Prostate gland (tissue), 2 donors: ENCODE data around the gene SPX. TPM values are rescaled to one million over a fixed set of nuclear protein-coding genes. Genes with fewer than 3 reads are reported as not detected.

Source experiments
- DNase-seq: peaks from one replicate; pipeline ENCODE4 v3.0.0-alpha.2; 2019; ENCODE audit warnings: low spot score
- H3K27ac ChIP-seq, 2 donors: fragments of 200-600 bp; sonication (generic); 2 replicates each; pipeline ENCODE4 v1.5.1; 2017 to 2019
- H3K27me3 ChIP-seq: fragments of 200-600 bp; sonication (generic); replicated peaks from 2 replicates; pipeline ENCODE4 v1.5.1; 2019; ENCODE audit not compliant: insufficient read depth
- H3K36me3 ChIP-seq, 2 donors: fragments of 200-600 bp; sonication (generic); 1 replicate in 1 of 2; 2 replicates in 1 of 2; pipeline versions ENCODE4 v1.5.1 to v1.8.1; 2017 to 2019
- H3K4me1 ChIP-seq: fragments of 200-600 bp; sonication (generic); replicated peaks from 2 replicates; pipeline ENCODE4 v1.5.1; 2019
- H3K4me3 ChIP-seq, 2 donors: fragments of 200-600 bp; sonication (generic); 2 replicates each; pipeline ENCODE4 v1.5.1; 2017 to 2019
- H3K9me3 ChIP-seq: fragments of 200-600 bp; sonication (generic); 2 replicates; pipeline ENCODE4 v1.5.1; 2017
- POLR2A ChIP-seq: fragments of 450-650 bp; IDR thresholded peaks from one replicate; pipeline ENCODE4 v1.6.1; 2016; ENCODE audit warnings: antibody characterized with exemption, mild to moderate bottlenecking
- POLR2AphosphoS5 ChIP-seq: sonication (generic); formaldehyde crosslinking; IDR thresholded peaks from one replicate; pipeline ENCODE4 v1.6.1; 2017; ENCODE audit warnings: antibody characterized with exemption
- WGBS: methylation state at CpG from one replicate; pipeline ENCODE4 v1.1.5; 2018; 5-methylcytosine and 5-hydroxymethylcytosine counted together
- intact Hi-C: fragments of 100-400 bp; cut with DNase I; formaldehyde crosslinking; loops from one replicate; pipeline ENCODE4 v1.14.2; 2022
- total RNA-seq, 2 donors: library from RNA; depleted of rRNA; stranded (reverse); fragments of >200 nt; gene quantifications; one replicate each; pipeline ENCODE4 v1.1.0, GENCODE V29; 2016
- TF ChIP-seq, protein P1 (sequence below), 4 experiments: fragments of 200-600 bp in 2 of 4; fragments of 450-650 bp in 2 of 4; sonication (generic) in 2 of 4; IDR thresholded peaks; 1 replicate in 3 of 4; 2 replicates in 1 of 4; pipeline ENCODE4 v1.5.1; 2016 to 2019; ENCODE audit warnings: antibody characterized with exemption in 4 of 4, mild to moderate bottlenecking in 2 of 4, moderate library complexity in 2 of 4

SPX gene
- total RNA-seq, 2 donors from 2014 or later = 0.51 TPM; not detected in 1

DNA sequence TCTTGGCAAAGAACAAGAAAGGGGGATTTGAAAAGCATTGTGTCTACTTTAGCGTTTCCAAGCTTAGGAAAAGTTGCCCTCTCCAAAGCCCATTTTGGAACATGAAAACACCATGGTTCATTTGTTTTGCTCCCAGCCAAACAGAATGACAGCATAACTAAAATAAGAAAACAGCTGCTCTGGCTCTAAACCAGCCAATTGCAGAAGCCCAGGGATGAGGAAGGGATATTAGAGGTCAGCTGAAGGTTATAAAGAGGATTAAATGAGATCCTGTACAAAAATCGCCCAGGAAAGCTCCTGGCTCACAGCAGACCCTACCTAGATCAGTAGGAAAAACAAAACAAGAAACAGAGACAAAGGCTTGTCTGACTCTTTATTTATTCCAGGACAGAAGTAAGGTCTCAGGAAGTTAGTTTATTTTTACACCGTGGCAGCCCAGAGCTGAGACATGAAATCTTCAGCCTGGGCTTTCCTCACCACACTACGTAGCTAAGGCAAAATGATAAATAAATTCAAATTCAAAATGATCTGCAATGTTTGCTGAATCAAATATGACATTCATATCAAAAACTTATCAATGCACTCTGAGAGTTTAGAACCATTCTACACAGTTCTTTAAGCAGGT, 25.9 kb downstream of the SPX start:
- Histone ChIP-seq H3K36me3 (no peaks in the 10 kb centered on the region), H3K9me3 (no peaks in the 10 kb centered on the region), H3K27ac (no peak overlapping the region), H3K27me3 (no peaks in the 10 kb centered on the region), H3K4me3 (no peak overlapping the region), H3K4me1 (no peaks in the 10 kb centered on the region)
- 47% methylated on average over 4 of the region's 4 CpGs for WGBS
- DNase-seq = no peak
- intact Hi-C loops = no loop called here
- TF ChIP-seq, protein P1, sequence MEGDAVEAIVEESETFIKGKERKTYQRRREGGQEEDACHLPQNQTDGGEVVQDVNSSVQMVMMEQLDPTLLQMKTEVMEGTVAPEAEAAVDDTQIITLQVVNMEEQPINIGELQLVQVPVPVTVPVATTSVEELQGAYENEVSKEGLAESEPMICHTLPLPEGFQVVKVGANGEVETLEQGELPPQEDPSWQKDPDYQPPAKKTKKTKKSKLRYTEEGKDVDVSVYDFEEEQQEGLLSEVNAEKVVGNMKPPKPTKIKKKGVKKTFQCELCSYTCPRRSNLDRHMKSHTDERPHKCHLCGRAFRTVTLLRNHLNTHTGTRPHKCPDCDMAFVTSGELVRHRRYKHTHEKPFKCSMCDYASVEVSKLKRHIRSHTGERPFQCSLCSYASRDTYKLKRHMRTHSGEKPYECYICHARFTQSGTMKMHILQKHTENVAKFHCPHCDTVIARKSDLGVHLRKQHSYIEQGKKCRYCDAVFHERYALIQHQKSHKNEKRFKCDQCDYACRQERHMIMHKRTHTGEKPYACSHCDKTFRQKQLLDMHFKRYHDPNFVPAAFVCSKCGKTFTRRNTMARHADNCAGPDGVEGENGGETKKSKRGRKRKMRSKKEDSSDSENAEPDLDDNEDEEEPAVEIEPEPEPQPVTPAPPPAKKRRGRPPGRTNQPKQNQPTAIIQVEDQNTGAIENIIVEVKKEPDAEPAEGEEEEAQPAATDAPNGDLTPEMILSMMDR (IDR thresholded peaks at IDR 0.05) = no peak
- no peak for TF ChIP-seq POLR2AphosphoS5
- TF ChIP-seq POLR2A = no peak

DNA sequence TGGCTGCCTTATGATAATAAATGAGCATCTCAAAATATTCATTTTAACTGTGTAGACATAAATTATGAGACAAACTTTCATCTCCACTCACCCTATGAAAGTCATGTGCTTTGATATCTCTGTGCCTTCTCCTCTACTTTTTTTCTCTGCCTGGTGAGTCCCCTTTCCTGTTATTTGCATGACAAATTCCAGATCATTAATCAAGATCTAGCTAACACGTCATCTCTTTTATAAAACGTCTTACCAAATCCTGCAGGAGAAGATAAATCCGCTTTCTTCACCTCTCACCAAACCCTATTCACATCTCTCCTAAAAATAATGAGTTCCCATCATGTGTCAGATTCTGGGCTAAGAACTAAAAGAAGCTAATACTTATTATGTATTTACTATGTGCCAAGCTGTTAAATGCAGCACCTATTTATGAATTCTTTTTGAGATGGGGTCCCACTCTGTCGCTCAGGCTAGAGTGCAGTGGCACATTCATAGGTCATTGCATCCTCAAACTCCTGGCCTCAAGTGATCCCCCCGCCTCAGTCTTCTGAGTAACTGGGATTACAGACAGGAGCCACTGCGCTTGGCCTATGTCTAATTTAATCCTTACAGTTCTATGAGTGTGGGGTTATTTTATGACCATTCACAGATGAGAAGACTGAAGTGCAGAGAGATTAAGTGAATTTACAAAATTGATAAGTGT, 26.7 kb downstream of the SPX start:
- no peaks in the 10 kb centered on the region for H3K36me3 ChIP-seq
- H3K4me3 ChIP-seq = no peak overlapping the region
- intact Hi-C loops = no loop called here
- H3K27me3 ChIP-seq = no peaks in the 10 kb centered on the region
- 61% methylated on average over 6 of the region's 6 CpGs for WGBS
- DNase-seq = no peak
- H3K4me1 ChIP-seq = no peaks in the 10 kb centered on the region
- no peak overlapping the region for H3K27ac ChIP-seq
- H3K9me3 ChIP-seq = no peaks in the 10 kb centered on the region
- TF ChIP-seq, protein P1 (IDR thresholded peaks at IDR 0.05) = no peak
- TF ChIP-seq POLR2AphosphoS5 (no peak), POLR2A (no peak)

DNA sequence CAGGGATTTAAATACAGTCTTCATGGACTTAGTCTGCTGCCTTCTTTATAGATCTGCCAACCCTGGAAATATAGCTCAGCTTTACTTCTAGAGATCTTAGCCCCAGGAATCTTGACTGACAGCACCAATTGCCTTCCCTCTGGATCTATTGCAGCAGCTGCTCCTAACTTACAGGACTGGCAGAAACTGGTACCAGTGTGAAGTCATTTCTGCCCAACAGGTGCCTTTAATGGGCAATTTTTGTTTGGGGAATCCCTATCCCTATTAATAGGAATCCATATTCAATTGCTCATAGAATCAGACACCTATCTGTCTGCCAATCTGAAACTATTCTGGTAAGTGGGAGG, 27.2 kb downstream of the SPX start:
- Histone ChIP-seq H3K36me3 (no peaks in the 10 kb centered on the region), H3K9me3 (no peaks in the 10 kb centered on the region), H3K27me3 (no peaks in the 10 kb centered on the region), H3K27ac (no peak overlapping the region), H3K4me1 (no peaks in the 10 kb centered on the region), H3K4me3 (no peak overlapping the region)
- intact Hi-C loops = no loop called here
- TF ChIP-seq, protein P1 (IDR thresholded peaks at IDR 0.05) = no peak
- no peak for TF ChIP-seq POLR2A
- no peak for TF ChIP-seq POLR2AphosphoS5
- DNase-seq = no peak

DNA sequence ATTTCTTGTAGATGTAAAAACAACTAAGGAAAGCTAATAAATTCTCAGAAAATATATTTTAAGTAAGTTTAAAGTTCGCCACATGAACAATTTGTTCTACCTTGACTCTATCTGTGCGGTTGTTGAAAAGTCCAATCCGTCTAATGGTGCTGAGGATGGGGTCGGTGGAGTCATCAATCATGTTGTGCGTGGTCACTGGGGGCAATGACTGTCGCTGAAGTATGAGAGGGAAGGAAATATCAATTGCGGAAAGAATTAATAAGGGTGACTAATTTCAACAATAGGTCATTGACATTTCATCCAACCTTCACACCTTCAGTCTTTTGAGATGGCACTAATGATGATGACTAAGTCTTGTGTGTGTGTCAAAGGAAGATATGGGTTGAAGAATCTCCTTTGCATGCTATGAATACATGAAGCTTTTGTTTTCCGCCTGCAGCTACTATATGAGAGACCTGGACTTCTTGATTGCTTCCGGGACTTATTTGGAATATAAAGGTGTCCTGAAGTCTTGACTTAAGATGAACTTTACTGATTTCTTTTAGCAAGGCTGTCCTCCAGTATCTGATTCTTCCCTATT, 32.1 kb downstream of the SPX start:
- TF ChIP-seq POLR2AphosphoS5 = no peak
- TF ChIP-seq POLR2A = no peak
- TF ChIP-seq, protein P1 (IDR thresholded peaks at IDR 0.05) = no peak
- no peak for DNase-seq
- intact Hi-C loops = no loop called here
- no peaks in the 10 kb centered on the region for H3K4me1 ChIP-seq
- H3K27ac ChIP-seq = no peak overlapping the region
- 80% methylated on average over 9 of the region's 9 CpGs for WGBS
- no peaks in the 10 kb centered on the region for H3K27me3 ChIP-seq
- no peaks in the 10 kb centered on the region for H3K9me3 ChIP-seq
- no peaks in the 10 kb centered on the region for H3K36me3 ChIP-seq
- H3K4me3 ChIP-seq = no peak overlapping the region
